ENCODE results near the gene ERBB4. TPM values are rescaled to one million over a fixed set of nuclear protein-coding genes. Genes with fewer than 3 reads are reported as not detected.

The ERBB4 gene
- total RNA-seq, 1 donor from 2014 or later, result 2.8 TPM

GRCh38 chr2:211512806-211513205 lies 1025.8 kb downstream of the ERBB4 start:
- Mint-ChIP-seq H3K4me3 (ENCODE audit: unreplicated experiment) (no peak overlapping the region), H3K27me3 (ENCODE audit: unreplicated experiment) (no peaks in the 10 kb centered on the region), H3K9me3 (ENCODE audit: unreplicated experiment) (no peaks in the 10 kb centered on the region), H3K36me3 (ENCODE audit: unreplicated experiment) (no peaks in the 10 kb centered on the region), H3K27ac (ENCODE audit: unreplicated experiment) (no peak overlapping the region), H3K4me1 (ENCODE audit: unreplicated experiment) (no peaks in the 10 kb centered on the region)
- TF ChIP-seq, protein P1, sequence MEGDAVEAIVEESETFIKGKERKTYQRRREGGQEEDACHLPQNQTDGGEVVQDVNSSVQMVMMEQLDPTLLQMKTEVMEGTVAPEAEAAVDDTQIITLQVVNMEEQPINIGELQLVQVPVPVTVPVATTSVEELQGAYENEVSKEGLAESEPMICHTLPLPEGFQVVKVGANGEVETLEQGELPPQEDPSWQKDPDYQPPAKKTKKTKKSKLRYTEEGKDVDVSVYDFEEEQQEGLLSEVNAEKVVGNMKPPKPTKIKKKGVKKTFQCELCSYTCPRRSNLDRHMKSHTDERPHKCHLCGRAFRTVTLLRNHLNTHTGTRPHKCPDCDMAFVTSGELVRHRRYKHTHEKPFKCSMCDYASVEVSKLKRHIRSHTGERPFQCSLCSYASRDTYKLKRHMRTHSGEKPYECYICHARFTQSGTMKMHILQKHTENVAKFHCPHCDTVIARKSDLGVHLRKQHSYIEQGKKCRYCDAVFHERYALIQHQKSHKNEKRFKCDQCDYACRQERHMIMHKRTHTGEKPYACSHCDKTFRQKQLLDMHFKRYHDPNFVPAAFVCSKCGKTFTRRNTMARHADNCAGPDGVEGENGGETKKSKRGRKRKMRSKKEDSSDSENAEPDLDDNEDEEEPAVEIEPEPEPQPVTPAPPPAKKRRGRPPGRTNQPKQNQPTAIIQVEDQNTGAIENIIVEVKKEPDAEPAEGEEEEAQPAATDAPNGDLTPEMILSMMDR (IDR thresholded peaks at IDR 0.05), result no peak
- DNase-seq (ENCODE audit: extremely low spot score, unreplicated experiment), result no peak

GRCh38 chr2:211503856-211504255 lies 1034.7 kb downstream of the ERBB4 start:
- no peak for DNase-seq (ENCODE audit: extremely low spot score, unreplicated experiment)
- Mint-ChIP-seq H3K36me3 (ENCODE audit: unreplicated experiment) (no peaks in the 10 kb centered on the region), H3K4me1 (ENCODE audit: unreplicated experiment) (no peaks in the 10 kb centered on the region), H3K4me3 (ENCODE audit: unreplicated experiment) (no peak overlapping the region), H3K27me3 (ENCODE audit: unreplicated experiment) (no peaks in the 10 kb centered on the region), H3K9me3 (ENCODE audit: unreplicated experiment) (peaks cover 18% of the 10 kb centered on the region), H3K27ac (ENCODE audit: unreplicated experiment) (no peak overlapping the region)
- TF ChIP-seq, protein P1 (IDR thresholded peaks at IDR 0.05), result no peak

- Mint-ChIP-seq H3K9me3 (ENCODE audit: unreplicated experiment) (peaks cover 18% of the 10 kb centered on the region), H3K27me3 (ENCODE audit: unreplicated experiment) (no peaks in the 10 kb centered on the region), H3K36me3 (ENCODE audit: unreplicated experiment) (no peaks in the 10 kb centered on the region), H3K4me3 (ENCODE audit: unreplicated experiment) (no peak overlapping the region), H3K4me1 (ENCODE audit: unreplicated experiment) (no peaks in the 10 kb centered on the region), H3K27ac (ENCODE audit: unreplicated experiment) (no peak overlapping the region)
- no peak for DNase-seq (ENCODE audit: extremely low spot score, unreplicated experiment)
- TF ChIP-seq, protein P1 (IDR thresholded peaks at IDR 0.05), result no peak
Observed at GRCh38 chr2:211503198-211503597, 1035.4 kb downstream of the ERBB4 start.

- Mint-ChIP-seq H3K9me3 (ENCODE audit: unreplicated experiment) (no peaks in the 10 kb centered on the region), H3K36me3 (ENCODE audit: unreplicated experiment) (no peaks in the 10 kb centered on the region), H3K27ac (ENCODE audit: unreplicated experiment) (no peak overlapping the region), H3K4me1 (ENCODE audit: unreplicated experiment) (no peaks in the 10 kb centered on the region), H3K4me3 (ENCODE audit: unreplicated experiment) (no peak overlapping the region), H3K27me3 (ENCODE audit: unreplicated experiment) (peaks cover 5% of the 10 kb centered on the region)
- TF ChIP-seq, protein P1 (IDR thresholded peaks at IDR 0.05), result no peak
- DNase-seq (ENCODE audit: extremely low spot score, unreplicated experiment), result no peak
Observed at GRCh38 chr2:211498551-211499205, 1039.9 kb downstream of the ERBB4 start.

DNA sequence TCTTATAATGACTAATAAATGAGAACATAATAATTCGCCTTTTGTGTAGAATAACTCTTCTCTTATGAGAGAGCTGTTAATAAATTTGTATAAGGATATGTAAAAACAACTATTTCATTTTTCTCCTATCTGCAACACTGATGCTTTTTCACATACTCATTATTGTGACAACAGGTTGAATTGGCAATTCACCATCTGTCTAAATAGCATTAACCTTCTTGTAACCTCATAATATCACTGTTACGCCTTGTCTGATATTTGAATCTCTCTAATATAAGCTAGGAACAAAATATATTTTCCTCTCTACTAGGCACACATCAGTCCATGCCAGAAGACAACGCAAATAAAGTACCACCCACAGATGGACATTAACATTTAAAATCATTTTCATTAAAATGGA lies 1043.3 kb downstream of the ERBB4 start:
- H3K27ac Mint-ChIP-seq (ENCODE audit: unreplicated experiment), result no peak overlapping the region
- H3K36me3 Mint-ChIP-seq (ENCODE audit: unreplicated experiment), result no peaks in the 10 kb centered on the region
- no peak for DNase-seq (ENCODE audit: extremely low spot score, unreplicated experiment)
- H3K4me1 Mint-ChIP-seq (ENCODE audit: unreplicated experiment), result no peaks in the 10 kb centered on the region
- peaks cover 5% of the 10 kb centered on the region for H3K27me3 Mint-ChIP-seq (ENCODE audit: unreplicated experiment)
- TF ChIP-seq, protein P1 (IDR thresholded peaks at IDR 0.05), result no peak
- H3K9me3 Mint-ChIP-seq (ENCODE audit: unreplicated experiment), result no peaks in the 10 kb centered on the region
- no peak overlapping the region for H3K4me3 Mint-ChIP-seq (ENCODE audit: unreplicated experiment)
